Colon (tissue), 2 donors: ENCODE measurements around the gene ZNF576.
"Not testable (repeated sequence)": the region's sequence is repeated elsewhere in the genome, so short reads cannot be mapped to it uniquely, and the experiment has no call there.

Experiments used
- FAIRE-seq: peaks from 2 replicates; lab custom pipeline; 2012; peaks lifted over from hg19 to GRCh38; lab: Jason Lieb, UNC
- donor health status: control.
- donor health status: control.

ZNF576 gene

GRCh38 chr19:43626838-43627237 lies 30.4 kb downstream of the ZNF576 start:
- FAIRE-seq, result no peak

GRCh38 chr19:43628646-43629326 lies 32.4 kb downstream of the ZNF576 start:
- FAIRE-seq, result no peak

- no peak for FAIRE-seq
Measured at GRCh38 chr19:43631491-43631890, 35.1 kb downstream of the ZNF576 start.

GRCh38 chr19:43633520-43633919 lies 37.1 kb downstream of the ZNF576 start:
- no peak for FAIRE-seq

GRCh38 chr19:43634068-43634467 lies 37.7 kb downstream of the ZNF576 start:
- no peak for FAIRE-seq

GRCh38 chr19:43634506-43634871 lies 38.1 kb downstream of the ZNF576 start:
- no peak for FAIRE-seq

- no peak for FAIRE-seq
Measured at GRCh38 chr19:43634872-43635560, 38.6 kb downstream of the ZNF576 start.

- not testable (repeated sequence) for FAIRE-seq
Measured at GRCh38 chr19:43635561-43635940, 39.2 kb downstream of the ZNF576 start.

GRCh38 chr19:43636121-43636683 lies 39.8 kb downstream of the ZNF576 start:
- no peak for FAIRE-seq

GRCh38 chr19:43638214-43638994 lies 42.0 kb downstream of the ZNF576 start:
- FAIRE-seq, result no peak

- FAIRE-seq, result no peak
Measured at GRCh38 chr19:43638995-43639518, 42.7 kb downstream of the ZNF576 start.

- no peak for FAIRE-seq
Measured at GRCh38 chr19:43639519-43640423, 43.4 kb downstream of the ZNF576 start, which contains the start of gene CADM4. CADM4 (minus strand) TSS chr19:43639850; CDS start chr19:43639790, 60 bp downstream.

- no peak for FAIRE-seq
Measured at GRCh38 chr19:43640424-43640757, 44.0 kb downstream of the ZNF576 start.

GRCh38 chr19:43641333-43641732 lies 44.9 kb downstream of the ZNF576 start:
- FAIRE-seq, result no peak

- FAIRE-seq, result no peak
Measured at GRCh38 chr19:43642531-43642930, 46.1 kb downstream of the ZNF576 start.

- no peak for FAIRE-seq
Measured at GRCh38 chr19:43643326-43643725, 46.9 kb downstream of the ZNF576 start.

- no peak for FAIRE-seq
Measured at GRCh38 chr19:43644181-43644580, 47.8 kb downstream of the ZNF576 start.

- no peak for FAIRE-seq
Measured at GRCh38 chr19:43648633-43649032, 52.2 kb downstream of the ZNF576 start.

GRCh38 chr19:43649514-43649913 lies 53.1 kb downstream of the ZNF576 start:
- no peak for FAIRE-seq

GRCh38 chr19:43650276-43650675 lies 53.9 kb downstream of the ZNF576 start:
- FAIRE-seq, result not testable (repeated sequence)
